Left renal pelvis (tissue), 4 donors: ENCODE data around the gene ITSN2. TPM values are rescaled to one million over a fixed set of nuclear protein-coding genes. Genes with fewer than 3 reads are reported as not detected.
"Not testable (repeated sequence)": the region's sequence is repeated elsewhere in the genome, so short reads cannot be mapped to it uniquely, and the experiment has no call there.

Experiments
- DNase-seq, 4 donors: peaks; one replicate each; pipeline ENCODE4 v3.0.0-alpha.2; 2013; ENCODE audit warnings: low read depth in 4 of 4, low spot score in 3 of 4
- polyA plus RNA-seq, 4 donors: library from polyadenylated mRNA; unstranded; fragments of 120-200 nt; gene quantifications; one replicate each; pipeline ENCODE4 v1.2.1, GENCODE V29; 2013; ENCODE audit not compliant: insufficient read length in 4 of 4

The ITSN2 gene
- polyA plus RNA-seq, 4 donors = 20.8 to 32.4 (median 28.7) TPM

- DNase-seq = no peak
Measured at GRCh38 chr2:24365051-24365450, 4.7 kb upstream of the ITSN2 start.

- DNase-seq = no peak
Measured at GRCh38 chr2:24363301-24363700, 3.0 kb upstream of the ITSN2 start.

- no peak for DNase-seq
Measured at GRCh38 chr2:24362253-24362652, 1.9 kb upstream of the ITSN2 start.

- no peak for DNase-seq
Measured at GRCh38 chr2:24360963-24361330, 611 bp upstream of the ITSN2 start.

GRCh38 chr2:24359129-24360049 lies 947 bp downstream of the ITSN2 start:
- no peak for DNase-seq

- DNase-seq = not testable (repeated sequence)
Measured at GRCh38 chr2:24357767-24358166, 2.6 kb downstream of the ITSN2 start.

GRCh38 chr2:24357115-24357514 lies 3.2 kb downstream of the ITSN2 start:
- not testable (repeated sequence) for DNase-seq

- no peak for DNase-seq
Measured at GRCh38 chr2:24354957-24355356, 5.4 kb downstream of the ITSN2 start.

GRCh38 chr2:24354395-24354794 lies 5.9 kb downstream of the ITSN2 start:
- no peak for DNase-seq

- DNase-seq = no peak
Measured at GRCh38 chr2:24353973-24354372, 6.4 kb downstream of the ITSN2 start.

GRCh38 chr2:24353364-24353763 lies 7.0 kb downstream of the ITSN2 start:
- no peak for DNase-seq

- DNase-seq = no peak
Measured at GRCh38 chr2:24352664-24353063, 7.7 kb downstream of the ITSN2 start.

GRCh38 chr2:24351981-24352380 lies 8.4 kb downstream of the ITSN2 start:
- no peak for DNase-seq

GRCh38 chr2:24351627-24351938 lies 8.8 kb downstream of the ITSN2 start:
- no peak for DNase-seq

- no peak for DNase-seq
Measured at GRCh38 chr2:24350826-24351626, 9.3 kb downstream of the ITSN2 start.

- DNase-seq = no peak
Measured at GRCh38 chr2:24349097-24349496, 11.2 kb downstream of the ITSN2 start.

GRCh38 chr2:24345937-24346336 lies 14.4 kb downstream of the ITSN2 start:
- no peak for DNase-seq

GRCh38 chr2:24343225-24343882 lies 17.0 kb downstream of the ITSN2 start:
- no peak for DNase-seq

GRCh38 chr2:24342110-24342910 lies 18.0 kb downstream of the ITSN2 start:
- DNase-seq = no peak

- DNase-seq = no peak
Measured at GRCh38 chr2:24339856-24340262, 20.5 kb downstream of the ITSN2 start.

- DNase-seq = not testable (repeated sequence)
Measured at GRCh38 chr2:24339098-24339497, 21.2 kb downstream of the ITSN2 start.
